Gastrocnemius medialis (tissue), 4 donors: Measurements from ENCODE around the gene LRRC2. TPM values are rescaled to one million over a fixed set of nuclear protein-coding genes. Genes with fewer than 3 reads are reported as not detected.

Experiments used
- ATAC-seq, 2 donors: fragments of 150-250 bp; one replicate each; pipeline ENCODE4 v1.9.1; 2016
- DNase-seq, 2 donors: peaks; one replicate each; pipeline ENCODE4 v3.0.0-alpha.2; 2019
- H3K27ac ChIP-seq, 4 donors: fragments of 200-600 bp; sonication (generic); 1 replicate in 1 of 4; 2 replicates in 3 of 4; pipeline ENCODE4 v1.5.1; 2016 to 2018; ENCODE audit warnings: mild to moderate bottlenecking in 2 of 4, moderate library complexity in 1 of 4
- H3K27me3 ChIP-seq, 3 donors: fragments of 200-600 bp; sonication (generic) in 2 of 3; 1 replicate in 1 of 3; 2 replicates in 2 of 3; pipeline versions ENCODE4 v1.5.1 to v1.6.0; 2016 to 2019; ENCODE audit warnings: mild to moderate bottlenecking in 1 of 3, moderate library complexity in 1 of 3
- H3K36me3 ChIP-seq, 2 donors: fragments of 200-600 bp; sonication (generic) in 1 of 2; one replicate each; pipeline ENCODE4 v1.5.1; 2017 to 2018
- H3K4me1 ChIP-seq, 2 donors: fragments of 200-600 bp; sonication (generic) in 1 of 2; one replicate each; pipeline ENCODE4 v1.5.1; 2016 to 2017; ENCODE audit warnings: mild to moderate bottlenecking in 2 of 2
- H3K4me3 ChIP-seq, 4 donors: fragments of 200-600 bp; sonication (generic) in 3 of 4; 1 replicate in 1 of 4; 2 replicates in 3 of 4; pipeline ENCODE4 v1.5.1; 2016 to 2019; ENCODE audit warnings: mild to moderate bottlenecking in 2 of 4
- H3K9me3 ChIP-seq, 3 donors: fragments of 200-600 bp; sonication (generic) in 2 of 3; 1 replicate in 1 of 3; 2 replicates in 2 of 3; pipeline ENCODE4 v1.5.1; 2016 to 2019
- POLR2A ChIP-seq, 2 donors: fragments of 450-650 bp; IDR thresholded peaks; one replicate each; pipeline ENCODE4 v1.6.1; 2017; ENCODE audit warnings: antibody characterized with exemption in 2 of 2, mild to moderate bottlenecking in 2 of 2, moderate library complexity in 2 of 2
- in situ Hi-C, 4 donors: fragments of 200-750 bp; cut with MboI; loops; one replicate each; pipeline versions ENCODE4 v1.15.0 to v1.8.0; 2017; ENCODE audit warnings: low sequenced_read_pairs in 4 of 4
- intact Hi-C: fragments of 100-400 bp; cut with DNase I; formaldehyde crosslinking; loops from one replicate; pipeline ENCODE4 v1.15.1; 2023; ENCODE audit warnings: low total_unique reads
- total RNA-seq, 4 donors: library from RNA; depleted of rRNA; stranded (reverse); fragments of >200 nt; gene quantifications; one replicate each; pipeline versions ENCODE4 v1.1.0 to v1.2.3, GENCODE V29; 2016
- TF ChIP-seq, protein P1 (sequence below), 5 experiments: fragments of 450-650 bp in 3 of 5; fragments of 200-600 bp in 2 of 5; sonication (generic) in 2 of 5; IDR thresholded peaks in 4 of 5; conservative IDR thresholded peaks in 1 of 5; 1 replicate in 4 of 5; 2 replicates in 1 of 5; pipeline ENCODE4 v1.5.1; 2016 to 2019; ENCODE audit warnings: antibody characterized with exemption in 5 of 5, mild to moderate bottlenecking in 3 of 5, moderate library complexity in 3 of 5

The LRRC2 gene
- total RNA-seq, 4 donors from 2014 or later: 72.7 to 103 (median 92.1) TPM

DNA sequence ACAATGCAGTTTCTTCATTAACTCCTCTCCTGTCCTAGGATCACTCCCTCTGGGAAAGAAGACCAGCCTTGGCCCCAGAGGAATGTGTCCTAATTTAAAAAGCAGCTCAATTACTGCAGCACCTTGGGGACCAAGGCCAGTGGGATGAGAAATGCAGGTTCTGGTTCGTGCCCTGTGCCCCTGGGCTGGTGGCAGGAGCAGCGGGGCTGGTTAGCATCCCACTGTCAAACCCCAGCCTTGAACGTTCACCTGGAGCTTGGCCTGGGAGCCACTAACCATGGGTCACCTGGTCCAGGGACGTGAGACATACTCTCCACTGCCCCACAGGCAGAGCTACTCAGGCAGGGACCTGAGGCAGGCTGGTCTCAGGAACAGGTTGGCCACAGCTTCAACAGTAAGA is 76.7 kb downstream of the LRRC2 start:
- no peak for TF ChIP-seq POLR2A (IDR thresholded peaks at IDR 0.05)
- TF ChIP-seq, protein P1, sequence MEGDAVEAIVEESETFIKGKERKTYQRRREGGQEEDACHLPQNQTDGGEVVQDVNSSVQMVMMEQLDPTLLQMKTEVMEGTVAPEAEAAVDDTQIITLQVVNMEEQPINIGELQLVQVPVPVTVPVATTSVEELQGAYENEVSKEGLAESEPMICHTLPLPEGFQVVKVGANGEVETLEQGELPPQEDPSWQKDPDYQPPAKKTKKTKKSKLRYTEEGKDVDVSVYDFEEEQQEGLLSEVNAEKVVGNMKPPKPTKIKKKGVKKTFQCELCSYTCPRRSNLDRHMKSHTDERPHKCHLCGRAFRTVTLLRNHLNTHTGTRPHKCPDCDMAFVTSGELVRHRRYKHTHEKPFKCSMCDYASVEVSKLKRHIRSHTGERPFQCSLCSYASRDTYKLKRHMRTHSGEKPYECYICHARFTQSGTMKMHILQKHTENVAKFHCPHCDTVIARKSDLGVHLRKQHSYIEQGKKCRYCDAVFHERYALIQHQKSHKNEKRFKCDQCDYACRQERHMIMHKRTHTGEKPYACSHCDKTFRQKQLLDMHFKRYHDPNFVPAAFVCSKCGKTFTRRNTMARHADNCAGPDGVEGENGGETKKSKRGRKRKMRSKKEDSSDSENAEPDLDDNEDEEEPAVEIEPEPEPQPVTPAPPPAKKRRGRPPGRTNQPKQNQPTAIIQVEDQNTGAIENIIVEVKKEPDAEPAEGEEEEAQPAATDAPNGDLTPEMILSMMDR (IDR thresholded peaks at IDR 0.05 in 4 of 5, conservative IDR thresholded peaks at IDR 0.05 in 1 of 5): no peak
- DNase-seq (no peak), ATAC-seq (no peak)
- Histone ChIP-seq H3K4me1 (peaks cover 34 to 35% of the 10 kb centered on the region in 2 donors), H3K27me3 (no peaks in the 10 kb centered on the region), H3K9me3 (no peaks in the 10 kb centered on the region), H3K36me3 (no peaks in the 10 kb centered on the region), H3K4me3 (no peak overlapping the region), H3K27ac (peak overlapping the region; percentile 83 to 86 (median 86))
- in situ Hi-C loops: loop anchor here in 3 of 4 donors (5.0 to 10.0 kb wide), 4 partner anchors 68 to 145 kb away; partner anchors contain the start of gene LRRC2 (in 1 of the 3)
- intact Hi-C loops: loop anchor here (1.0 kb wide), 1 partner anchor 69 kb away; no protein-coding TSS in a partner anchor

- H3K36me3 ChIP-seq: no peaks in the 10 kb centered on the region
- no peak for TF ChIP-seq POLR2A (IDR thresholded peaks at IDR 0.05)
- TF ChIP-seq, protein P1 (IDR thresholded peaks at IDR 0.05 in 4 of 5, conservative IDR thresholded peaks at IDR 0.05 in 1 of 5): peak; percentile 94 to 99 (median 98)
- intact Hi-C loops: loop anchor here (1.0 kb wide), 2 partner anchors 69 to 141 kb away; no protein-coding TSS in a partner anchor
- in situ Hi-C loops: loop anchor here in 3 of 4 donors (5.0 to 10.0 kb wide), 4 partner anchors 68 to 146 kb away; partner anchors contain the start of gene LRRC2 (in 1 of the 3)
- peaks cover 34 to 35% of the 10 kb centered on the region in 2 donors for H3K4me1 ChIP-seq
- peak overlapping the region; percentile 83 to 86 (median 86) for H3K27ac ChIP-seq
- no peak overlapping the region for H3K4me3 ChIP-seq
- DNase-seq (peak; percentile 87 to 90), ATAC-seq (peak; percentile 49 to 63)
- H3K9me3 ChIP-seq: no peaks in the 10 kb centered on the region
- no peaks in the 10 kb centered on the region for H3K27me3 ChIP-seq
These were observed 77.3 kb downstream of the LRRC2 start for GRCh38 chr3:46488735-46489361.

- in situ Hi-C loops: loop anchor here in 3 of 4 donors (5.0 to 10.0 kb wide), 4 partner anchors 72 to 149 kb away; partner anchors contain the start of gene LRRC2 (in 1 of the 3)
- intact Hi-C loops: no loop called here
These were observed 80.3 kb downstream of the LRRC2 start for GRCh38 chr3:46485779-46486175.

GRCh38 chr3:46484911-46485778 is 81.0 kb downstream of the LRRC2 start:
- Histone ChIP-seq H3K4me3 (no peak overlapping the region), H3K27ac (no peak overlapping the region), H3K4me1 (peaks cover 14 to 18% of the 10 kb centered on the region in 2 donors), H3K9me3 (no peaks in the 10 kb centered on the region), H3K36me3 (no peaks in the 10 kb centered on the region), H3K27me3 (no peaks in the 10 kb centered on the region)
- in situ Hi-C loops (loop anchor here (5.0 to 10.0 kb wide), 5 partner anchors 72 to 152 kb away; partner anchors contain the start of gene LRRC2 (in 1 of the 4)), intact Hi-C loops (no loop called here)
- TF ChIP-seq POLR2A (IDR thresholded peaks at IDR 0.05): no peak
- TF ChIP-seq, protein P1 (IDR thresholded peaks at IDR 0.05 in 4 of 5, conservative IDR thresholded peaks at IDR 0.05 in 1 of 5): no peak
- DNase-seq (no peak), ATAC-seq (no peak)

More at GRCh38 chr3:46485779-46486175, 80.3 kb downstream of the LRRC2 start:
- ATAC-seq (no peak), DNase-seq (no peak)
- Histone ChIP-seq H3K4me3 (no peak overlapping the region), H3K36me3 (no peaks in the 10 kb centered on the region), H3K9me3 (no peaks in the 10 kb centered on the region), H3K27ac (no peak overlapping the region), H3K27me3 (no peaks in the 10 kb centered on the region), H3K4me1 (peaks cover 19 to 21% of the 10 kb centered on the region in 2 donors)
- TF ChIP-seq, protein P1 (IDR thresholded peaks at IDR 0.05 in 4 of 5, conservative IDR thresholded peaks at IDR 0.05 in 1 of 5): no peak
- TF ChIP-seq POLR2A (IDR thresholded peaks at IDR 0.05): no peak
